ENCODE measurements around the gene PPP1R2. TPM values are rescaled to one million over a fixed set of nuclear protein-coding genes. Genes with fewer than 3 reads are reported as not detected.

Gene PPP1R2
- total RNA-seq, 1 donor = 131 TPM

- peak; percentile 21 for DNase-seq (ENCODE audit: low read depth)
- H3K4me3 ChIP-seq (ENCODE audit: low read depth, low read length) = no peak overlapping the region
- TF ChIP-seq CTCF (IDR thresholded peaks at IDR 0.05; ENCODE audit: insufficient read depth, low read depth, low read length) = no peak
These were observed 23.7 kb upstream of the PPP1R2 start for GRCh38 chr3:195566797-195567196.

GRCh38 chr3:195565716-195566115 is 22.6 kb upstream of the PPP1R2 start:
- no peak for TF ChIP-seq CTCF (IDR thresholded peaks at IDR 0.05; ENCODE audit: insufficient read depth, low read depth, low read length)
- DNase-seq (ENCODE audit: low read depth) = no peak
- H3K4me3 ChIP-seq (ENCODE audit: low read depth, low read length) = no peak overlapping the region

GRCh38 chr3:195563317-195563716 is 20.2 kb upstream of the PPP1R2 start:
- no peak for TF ChIP-seq CTCF (IDR thresholded peaks at IDR 0.05; ENCODE audit: insufficient read depth, low read depth, low read length)
- no peak for DNase-seq (ENCODE audit: low read depth)
- H3K4me3 ChIP-seq (ENCODE audit: low read depth, low read length) = no peak overlapping the region

GRCh38 chr3:195559723-195560409 is 16.7 kb upstream of the PPP1R2 start:
- DNase-seq (ENCODE audit: low read depth) = no peak

GRCh38 chr3:195558602-195559001 is 15.5 kb upstream of the PPP1R2 start:
- no peak overlapping the region for H3K4me3 ChIP-seq (ENCODE audit: low read depth, low read length)
- DNase-seq (ENCODE audit: low read depth) = peak; percentile 60
- TF ChIP-seq CTCF (IDR thresholded peaks at IDR 0.05; ENCODE audit: insufficient read depth, low read depth, low read length) = peak; percentile 53

More at GRCh38 chr3:195559723-195560409, 16.7 kb upstream of the PPP1R2 start:
- TF ChIP-seq CTCF (IDR thresholded peaks at IDR 0.05; ENCODE audit: insufficient read depth, low read depth, low read length) = no peak
- no peak overlapping the region for H3K4me3 ChIP-seq (ENCODE audit: low read depth, low read length)

- no peak for TF ChIP-seq CTCF (IDR thresholded peaks at IDR 0.05; ENCODE audit: insufficient read depth, low read depth, low read length)
- no peak overlapping the region for H3K4me3 ChIP-seq (ENCODE audit: low read depth, low read length)
- no peak for DNase-seq (ENCODE audit: low read depth)
These were observed 14.2 kb upstream of the PPP1R2 start for GRCh38 chr3:195557322-195557721.

- DNase-seq (ENCODE audit: low read depth) = peak; percentile 21
- peak; percentile 47 for TF ChIP-seq CTCF (IDR thresholded peaks at IDR 0.05; ENCODE audit: insufficient read depth, low read depth, low read length)
- H3K4me3 ChIP-seq (ENCODE audit: low read depth, low read length) = no peak overlapping the region
These were observed 13.3 kb upstream of the PPP1R2 start for GRCh38 chr3:195556390-195556789.

Data from fibroblast of villous mesenchyme (primary cell).